Endothelial cell (in vitro differentiated cells): Measurements from ENCODE around the gene RAD51AP2. TPM values are rescaled to one million over a fixed set of nuclear protein-coding genes. Genes with fewer than 3 reads are reported as not detected.

ENCODE experiments used
- DNase-seq: peaks from one replicate; pipeline ENCODE4 v3.0.0; 2021; ENCODE audit warnings: low spot score
- H3K27ac Mint-ChIP-seq: one replicate; pipeline ENCODE4 v1.8.0; 2021; ENCODE audit warnings: mixed read lengths, inconsistent platforms; ENCODE audit not compliant: unreplicated experiment
- H3K27me3 Mint-ChIP-seq: one replicate; pipeline ENCODE4 v1.8.0; 2021; ENCODE audit warnings: mild to moderate bottlenecking, moderate library complexity, mixed read lengths, inconsistent platforms; ENCODE audit not compliant: unreplicated experiment
- H3K36me3 Mint-ChIP-seq: one replicate; pipeline ENCODE4 v1.8.0; 2021; ENCODE audit warnings: mild to moderate bottlenecking, low read depth, mixed read lengths, inconsistent platforms; ENCODE audit not compliant: unreplicated experiment
- H3K4me1 Mint-ChIP-seq: one replicate; pipeline ENCODE4 v1.8.0; 2021; ENCODE audit warnings: mild to moderate bottlenecking, mixed read lengths, inconsistent platforms; ENCODE audit not compliant: unreplicated experiment
- H3K4me3 Mint-ChIP-seq: one replicate; pipeline ENCODE4 v1.8.0; 2021; ENCODE audit warnings: mild to moderate bottlenecking, mixed read lengths, inconsistent platforms; ENCODE audit not compliant: unreplicated experiment
- H3K9me3 Mint-ChIP-seq: one replicate; pipeline ENCODE4 v1.8.0; 2021; ENCODE audit warnings: mixed read lengths, inconsistent platforms; ENCODE audit not compliant: unreplicated experiment
- total RNA-seq: library from RNA; stranded (reverse); fragmentation: NEBNext Ultra II Directional; extraction: Animal tissue kit (Norgen Biotek cat#: 25700); gene quantifications from one replicate; pipeline ENCODE4 v1.2.1, GENCODE V29; 2021; ENCODE audit not compliant: unreplicated experiment
- TF ChIP-seq, protein P1 (sequence below): fragments of 200-600 bp; sonication (generic); IDR thresholded peaks from one replicate; pipeline ENCODE4 v1.5.0; 2021; ENCODE audit warnings: antibody characterized with exemption; ENCODE audit not compliant: unreplicated experiment

The RAD51AP2 gene
- total RNA-seq, 1 donor from 2014 or later = 0.44 TPM

DNA sequence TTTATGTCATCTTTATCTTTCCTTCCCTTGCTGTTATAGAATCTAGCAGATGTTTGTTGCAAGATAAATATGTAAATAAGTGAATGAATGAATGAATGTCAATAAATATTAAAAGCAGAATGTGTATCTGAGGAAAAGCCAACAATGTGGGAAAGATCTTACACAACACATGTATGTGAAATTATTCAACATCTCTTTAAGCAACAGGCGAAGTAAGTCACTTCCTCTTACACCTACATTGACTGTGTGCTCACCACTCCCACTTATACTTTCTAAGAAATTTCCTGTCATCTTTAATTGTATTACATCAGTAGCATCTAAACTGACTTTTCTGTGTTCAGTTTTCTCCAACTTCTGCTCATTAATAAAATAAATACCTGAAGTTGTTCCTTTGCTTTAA is 43.0 kb downstream of the RAD51AP2 start:
- Mint-ChIP-seq H3K36me3 (peaks cover 4% of the 10 kb centered on the region), H3K9me3 (no peaks in the 10 kb centered on the region), H3K4me3 (no peak overlapping the region), H3K4me1 (no peaks in the 10 kb centered on the region), H3K27ac (no peak overlapping the region), H3K27me3 (peaks cover 2% of the 10 kb centered on the region)
- TF ChIP-seq, protein P1, sequence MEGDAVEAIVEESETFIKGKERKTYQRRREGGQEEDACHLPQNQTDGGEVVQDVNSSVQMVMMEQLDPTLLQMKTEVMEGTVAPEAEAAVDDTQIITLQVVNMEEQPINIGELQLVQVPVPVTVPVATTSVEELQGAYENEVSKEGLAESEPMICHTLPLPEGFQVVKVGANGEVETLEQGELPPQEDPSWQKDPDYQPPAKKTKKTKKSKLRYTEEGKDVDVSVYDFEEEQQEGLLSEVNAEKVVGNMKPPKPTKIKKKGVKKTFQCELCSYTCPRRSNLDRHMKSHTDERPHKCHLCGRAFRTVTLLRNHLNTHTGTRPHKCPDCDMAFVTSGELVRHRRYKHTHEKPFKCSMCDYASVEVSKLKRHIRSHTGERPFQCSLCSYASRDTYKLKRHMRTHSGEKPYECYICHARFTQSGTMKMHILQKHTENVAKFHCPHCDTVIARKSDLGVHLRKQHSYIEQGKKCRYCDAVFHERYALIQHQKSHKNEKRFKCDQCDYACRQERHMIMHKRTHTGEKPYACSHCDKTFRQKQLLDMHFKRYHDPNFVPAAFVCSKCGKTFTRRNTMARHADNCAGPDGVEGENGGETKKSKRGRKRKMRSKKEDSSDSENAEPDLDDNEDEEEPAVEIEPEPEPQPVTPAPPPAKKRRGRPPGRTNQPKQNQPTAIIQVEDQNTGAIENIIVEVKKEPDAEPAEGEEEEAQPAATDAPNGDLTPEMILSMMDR = no peak
- no peak for DNase-seq

DNA sequence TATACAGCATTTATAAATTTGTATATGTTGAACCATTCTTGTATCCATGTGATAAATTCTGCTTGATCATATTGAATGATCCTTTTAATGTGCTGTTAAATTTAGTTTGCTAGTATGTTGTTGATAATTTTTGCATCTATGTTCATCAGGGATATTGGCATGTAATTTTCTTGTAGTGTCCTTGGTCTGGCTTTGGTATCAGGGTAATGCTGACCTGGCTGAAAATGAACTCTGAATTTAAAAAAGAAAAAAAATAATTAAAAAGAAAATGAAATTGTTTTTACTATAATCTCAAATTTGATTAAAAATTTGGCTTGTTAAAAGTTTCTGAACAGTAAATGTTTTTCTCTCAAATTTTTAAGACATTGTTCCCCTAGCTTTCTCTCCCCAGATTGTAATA is 46.3 kb downstream of the RAD51AP2 start:
- Mint-ChIP-seq H3K27me3 (peaks cover 2% of the 10 kb centered on the region), H3K27ac (no peak overlapping the region), H3K4me1 (no peaks in the 10 kb centered on the region), H3K4me3 (no peak overlapping the region), H3K9me3 (no peaks in the 10 kb centered on the region), H3K36me3 (peaks cover 4% of the 10 kb centered on the region)
- no peak for DNase-seq
- TF ChIP-seq, protein P1 = no peak

DNA sequence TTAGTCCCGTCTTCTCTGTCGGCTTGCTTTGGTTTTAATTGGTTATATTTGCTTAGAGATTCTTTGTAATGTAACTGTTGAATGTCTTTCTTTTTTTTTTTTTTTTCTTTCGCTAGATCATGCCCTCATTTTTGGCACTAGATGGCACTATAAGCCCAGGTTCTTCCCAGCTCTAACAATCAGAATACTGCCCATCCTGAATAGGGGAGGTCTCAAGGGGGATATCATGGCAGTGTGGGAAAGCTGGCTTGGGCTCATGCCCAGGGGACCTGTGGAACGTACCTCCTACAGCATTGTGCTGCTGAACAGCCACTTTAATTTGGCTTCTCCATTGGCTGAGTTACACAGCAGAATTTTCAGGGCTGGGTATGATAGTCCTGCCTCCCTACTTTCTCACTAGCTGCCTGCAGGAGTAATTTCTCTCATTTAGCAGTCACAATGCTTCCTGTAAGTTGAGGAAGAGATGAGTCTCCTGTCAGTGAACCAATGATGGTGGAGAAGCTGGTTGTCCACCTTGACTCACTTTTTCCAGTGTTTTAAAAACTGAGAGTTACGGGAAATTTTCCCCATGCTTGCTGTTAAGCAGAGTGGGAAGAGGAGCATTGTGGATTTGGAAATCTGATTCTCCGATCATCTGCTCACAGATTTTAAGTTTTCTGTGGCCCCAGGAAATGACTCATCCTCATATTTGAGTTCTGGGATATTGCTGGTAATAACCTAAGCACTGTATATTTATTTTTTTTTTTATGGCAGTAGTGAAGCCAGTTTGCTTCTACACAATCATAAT is 47.2 kb downstream of the RAD51AP2 start:
- no peak overlapping the region for H3K27ac Mint-ChIP-seq
- H3K4me1 Mint-ChIP-seq = no peaks in the 10 kb centered on the region
- no peak for DNase-seq
- peaks cover 4% of the 10 kb centered on the region for H3K36me3 Mint-ChIP-seq
- H3K4me3 Mint-ChIP-seq = no peak overlapping the region
- no peaks in the 10 kb centered on the region for H3K9me3 Mint-ChIP-seq
- H3K27me3 Mint-ChIP-seq = no peaks in the 10 kb centered on the region
- TF ChIP-seq, protein P1 = peak; percentile 36

DNA sequence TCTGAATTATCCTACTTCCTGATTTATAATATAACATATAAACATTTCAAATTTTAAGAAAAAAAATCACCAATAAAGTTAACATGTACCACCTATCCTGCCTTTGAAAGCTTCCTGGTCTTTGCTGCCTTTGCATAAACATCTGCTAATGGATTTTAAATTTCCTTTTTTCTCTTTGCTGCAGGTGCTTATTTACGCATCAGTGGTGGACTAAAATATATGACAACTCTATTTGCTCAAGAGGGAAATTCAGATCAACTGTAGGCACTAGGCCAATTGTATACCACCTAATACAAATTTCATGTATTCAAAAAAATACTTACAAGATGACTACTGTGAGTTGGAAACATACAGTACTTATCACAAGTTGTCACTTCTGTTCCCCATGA is 57.2 kb downstream of the RAD51AP2 start:
- Mint-ChIP-seq H3K4me3 (no peak overlapping the region), H3K36me3 (no peaks in the 10 kb centered on the region), H3K27me3 (no peaks in the 10 kb centered on the region), H3K9me3 (no peaks in the 10 kb centered on the region), H3K4me1 (no peaks in the 10 kb centered on the region), H3K27ac (no peak overlapping the region)
- DNase-seq = no peak
- TF ChIP-seq, protein P1 = no peak

Other genes starting within 250 kb of the RAD51AP2 start
- 19.6 TPM for gene VSNL1, start 22.3 kb upstream of the RAD51AP2 start, total RNA-seq
- gene SMC6, start 235.4 kb upstream of the RAD51AP2 start, total RNA-seq = 28.8 TPM
- 12.3 TPM for gene GEN1, start 235.7 kb upstream of the RAD51AP2 start, total RNA-seq